Caco-2 (cell line): ENCODE measurements around the gene PKIB. TPM values are rescaled to one million over a fixed set of nuclear protein-coding genes. Genes with fewer than 3 reads are reported as not detected.

Experiments used
- BruUV-seq: library from RNA; stranded (reverse); fragments of 400-500 nt; replicated peaks from 2 replicates; lab custom pipeline; 2021; lab: Mats Ljungman, UMichigan
- CTCF ChIA-PET: fragments of 300-600 bp; sonication (Branson Sonifier 250); formaldehyde crosslinking; loops from one replicate; lab custom pipeline; 2022; ENCODE audit warnings: antibody characterized with exemption; lab: Charles Lee
- POLR2A ChIA-PET: fragments of 300-600 bp; sonication (Branson Sonifier 250); formaldehyde crosslinking; loops from one replicate; lab custom pipeline; 2022; ENCODE audit warnings: antibody characterized with exemption; lab: Charles Lee
- DNase-seq, 2 experiments: peaks; one replicate each; pipeline versions ENCODE4 v3.0.0 to v3.0.0-alpha.2; 2020 to 2022
- H3K27me3 ChIP-seq: replicated peaks from 2 replicates; pipeline ENCODE4 v1.6.0; 2011; ENCODE audit warnings: low read length; ENCODE audit not compliant: control insufficient read depth, insufficient read depth
- H3K36me3 ChIP-seq: 2 replicates; pipeline ENCODE4 v1.5.1; 2011; ENCODE audit warnings: low read length; ENCODE audit not compliant: control insufficient read depth, insufficient read depth
- H3K4me1 ChIP-seq: fragments of 250-450 bp; sonication (Bioruptor Pico); 2 replicates; pipeline ENCODE4 v1.5.1; 2020; ENCODE audit warnings: mild to moderate bottlenecking
- H3K4me3 ChIP-seq: 2 replicates; pipeline ENCODE4 v1.5.1; 2011; ENCODE audit warnings: low read depth, mild to moderate bottlenecking, control low read depth, low read length
- H3K9me3 ChIP-seq: fragments of 250-450 bp; sonication (Bioruptor Pico); 2 replicates; pipeline ENCODE4 v1.5.1; 2020; ENCODE audit warnings: mild to moderate bottlenecking, moderate library complexity
- H3K27ac Mint-ChIP-seq: one replicate; pipeline ENCODE4 v1.8.0; 2022; ENCODE audit warnings: mixed read lengths; ENCODE audit not compliant: unreplicated experiment
- H3K27me3 Mint-ChIP-seq: one replicate; pipeline ENCODE4 v1.8.0; 2022; ENCODE audit warnings: mixed read lengths; ENCODE audit not compliant: insufficient read depth, unreplicated experiment
- H3K36me3 Mint-ChIP-seq: one replicate; pipeline ENCODE4 v1.8.0; 2022; ENCODE audit warnings: mild to moderate bottlenecking, mixed read lengths; ENCODE audit not compliant: insufficient read depth, unreplicated experiment
- H3K4me1 Mint-ChIP-seq: one replicate; pipeline ENCODE4 v1.8.0; 2022; ENCODE audit warnings: low read depth, mixed read lengths; ENCODE audit not compliant: unreplicated experiment
- H3K4me3 Mint-ChIP-seq: one replicate; pipeline ENCODE4 v1.8.0; 2022; ENCODE audit warnings: mild to moderate bottlenecking, moderate library complexity, mixed read lengths; ENCODE audit not compliant: unreplicated experiment
- H3K9me3 Mint-ChIP-seq: one replicate; pipeline ENCODE4 v1.8.0; 2022; ENCODE audit warnings: mixed read lengths; ENCODE audit not compliant: unreplicated experiment
- CTCF ChIP-seq, 2 experiments: fragments of 200-600 bp in 1 of 2; IDR thresholded peaks; 1 replicate in 1 of 2; 2 replicates in 1 of 2; pipeline versions ENCODE4 v1.5.1 to v1.8.0; 2011 to 2022; ENCODE audit warnings: antibody characterized with exemption in 1 of 2, control low read depth in 1 of 2, inconsistent platforms in 1 of 2, low read depth in 1 of 2, low read length in 1 of 2, mild to moderate bottlenecking in 1 of 2, moderate library complexity in 1 of 2; ENCODE audit not compliant: insufficient read depth in 1 of 2, severe bottlenecking in 1 of 2, unreplicated experiment in 1 of 2
- intact Hi-C: fragments of 100-400 bp; cut with micrococcal nuclease; formaldehyde crosslinking; loops from one replicate; pipeline ENCODE4 v1.10.0; 2022; ENCODE audit not compliant: unreplicated experiment
- total RNA-seq: library from RNA; stranded (reverse); gene quantifications from 2 replicates; pipeline ENCODE4 v1.2.3, GENCODE V29; 2022

Gene PKIB
- total RNA-seq, 1 experiment from 2014 or later: 18.6 TPM

GRCh38 chr6:122718616-122719015 is 108.4 kb downstream of the PKIB start:
- H3K9me3 ChIP-seq: no peaks in the 10 kb centered on the region
- no peaks in the 10 kb centered on the region for H3K36me3 Mint-ChIP-seq
- no TSS peak for BruUV-seq
- no peaks in the 10 kb centered on the region for H3K36me3 ChIP-seq
- TF ChIP-seq CTCF (IDR thresholded peaks at IDR 0.05; ENCODE audit: insufficient read depth in 1 of 2, low read depth in 1 of 2, low read length in 1 of 2, severe bottlenecking in 1 of 2, unreplicated experiment in 1 of 2): no peak
- no peaks in the 10 kb centered on the region for H3K4me1 Mint-ChIP-seq
- ChIA-PET POLR2A (no interaction called here), CTCF (no interaction called here)
- H3K9me3 Mint-ChIP-seq: no peaks in the 10 kb centered on the region
- no peak overlapping the region for H3K27ac Mint-ChIP-seq
- H3K4me3 Mint-ChIP-seq: no peak overlapping the region
- H3K27me3 Mint-ChIP-seq: no peaks in the 10 kb centered on the region
- no peaks in the 10 kb centered on the region for H3K27me3 ChIP-seq
- no peak overlapping the region for H3K4me3 ChIP-seq
- no peak for DNase-seq
- intact Hi-C loops: no loop called here
- no peaks in the 10 kb centered on the region for H3K4me1 ChIP-seq

- BruUV-seq: no TSS peak
- CTCF ChIA-PET: no interaction called here
- H3K9me3 ChIP-seq: no peaks in the 10 kb centered on the region
- H3K36me3 ChIP-seq: no peaks in the 10 kb centered on the region
- no peaks in the 10 kb centered on the region for H3K4me1 ChIP-seq
- no peaks in the 10 kb centered on the region for H3K4me1 Mint-ChIP-seq
- intact Hi-C loops: no loop called here
- no peak overlapping the region for H3K27ac Mint-ChIP-seq
- POLR2A ChIA-PET: no interaction called here
- DNase-seq: no peak
- no peaks in the 10 kb centered on the region for H3K36me3 Mint-ChIP-seq
- no peak overlapping the region for H3K4me3 Mint-ChIP-seq
- no peaks in the 10 kb centered on the region for H3K27me3 Mint-ChIP-seq
- no peaks in the 10 kb centered on the region for H3K9me3 Mint-ChIP-seq
- H3K27me3 ChIP-seq: no peaks in the 10 kb centered on the region
- no peak for TF ChIP-seq CTCF (IDR thresholded peaks at IDR 0.05; ENCODE audit: insufficient read depth in 1 of 2, low read depth in 1 of 2, low read length in 1 of 2, severe bottlenecking in 1 of 2, unreplicated experiment in 1 of 2)
- no peak overlapping the region for H3K4me3 ChIP-seq
Measured at GRCh38 chr6:122719176-122719575, 109.0 kb downstream of the PKIB start.

- Histone ChIP-seq H3K4me3 (no peak overlapping the region), H3K27me3 (no peaks in the 10 kb centered on the region), H3K9me3 (no peaks in the 10 kb centered on the region), H3K4me1 (no peaks in the 10 kb centered on the region), H3K36me3 (no peaks in the 10 kb centered on the region)
- Mint-ChIP-seq H3K4me1 (no peaks in the 10 kb centered on the region), H3K27me3 (no peaks in the 10 kb centered on the region), H3K27ac (no peak overlapping the region), H3K9me3 (no peaks in the 10 kb centered on the region), H3K36me3 (no peaks in the 10 kb centered on the region), H3K4me3 (no peak overlapping the region)
- intact Hi-C loops: no loop called here
- DNase-seq: no peak
- no TSS peak for BruUV-seq
- POLR2A ChIA-PET: no interaction called here
- CTCF ChIA-PET: no interaction called here
- TF ChIP-seq CTCF (IDR thresholded peaks at IDR 0.05; ENCODE audit: insufficient read depth in 1 of 2, low read depth in 1 of 2, low read length in 1 of 2, severe bottlenecking in 1 of 2, unreplicated experiment in 1 of 2): no peak
Measured at GRCh38 chr6:122722746-122723145, 112.5 kb downstream of the PKIB start.
